HL-60 (cell line): ENCODE data around the gene ARHGAP32.

ENCODE experiments used
- DNase-seq, 2 experiments: peaks; one replicate each; pipeline ENCODE4 v3.0.0-alpha.2; 2010 to 2020; ENCODE audit warnings: low read depth in 1 of 2, low spot score in 1 of 2
- H3K27ac ChIP-seq: fragments of 250-450 bp; sonication (Bioruptor Pico); replicated peaks from 2 replicates; pipeline ENCODE4 v1.5.1; 2020; ENCODE audit warnings: mild to moderate bottlenecking, moderate library complexity
- H3K27me3 ChIP-seq: fragments of 250-450 bp; sonication (Bioruptor Pico); 2 replicates; pipeline ENCODE4 v1.5.1; 2021; ENCODE audit warnings: mild to moderate bottlenecking, moderate library complexity; ENCODE audit not compliant: insufficient read depth, poor library complexity, severe bottlenecking
- H3K4me3 ChIP-seq: replicated peaks from 2 replicates; pipeline ENCODE4 v1.5.1; 2011; ENCODE audit warnings: mild to moderate bottlenecking, control low read depth, low read length; ENCODE audit not compliant: insufficient read depth
- CTCF ChIP-seq: IDR thresholded peaks from one replicate; pipeline ENCODE4 v1.5.1; 2011; ENCODE audit warnings: low read length, control low read depth, inconsistent platforms; ENCODE audit not compliant: insufficient read depth
- GABPA ChIP-seq: IDR thresholded peaks from 2 replicates; pipeline ENCODE4 v1.6.1; 2012; ENCODE audit warnings: low read depth
- POLR2AphosphoS5 ChIP-seq: IDR thresholded peaks from 2 replicates; pipeline ENCODE4 v1.6.1; 2012; ENCODE audit warnings: low read depth
- REST ChIP-seq: IDR thresholded peaks from 2 replicates; pipeline ENCODE4 v1.6.1; 2012; ENCODE audit warnings: low read depth; ENCODE audit not compliant: insufficient replicate concordance
- SPI1 ChIP-seq: IDR thresholded peaks from 2 replicates; pipeline ENCODE4 v1.6.1; 2012; ENCODE audit warnings: low read depth, mild to moderate bottlenecking, borderline replicate concordance

ARHGAP32 gene

DNA sequence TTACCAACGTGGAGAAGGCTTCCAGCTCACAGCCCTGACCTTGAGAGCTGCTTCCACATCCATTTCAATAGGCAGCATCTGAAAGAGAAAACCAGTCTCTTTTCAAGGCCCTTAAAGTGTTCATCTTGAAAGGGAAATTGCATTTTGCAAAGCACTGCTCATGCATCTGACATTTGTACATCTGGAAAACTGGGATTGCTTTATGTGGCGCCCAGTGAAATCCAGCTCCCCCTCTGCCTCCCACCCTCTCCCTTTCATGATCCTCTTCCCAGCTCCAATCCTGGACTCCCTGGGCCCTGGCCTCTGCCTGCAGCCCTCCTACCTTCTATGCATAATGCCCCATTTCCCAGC, 266.9 kb downstream of the ARHGAP32 start:
- TF ChIP-seq POLR2AphosphoS5 (no peak), SPI1 (no peak), REST (no peak), CTCF (no peak), GABPA (no peak)
- H3K27me3 ChIP-seq = no peaks in the 10 kb centered on the region

GRCh38 chr11:128924510-128925249, 267.4 kb downstream of the ARHGAP32 start:
- H3K27me3 ChIP-seq = no peaks in the 10 kb centered on the region
- TF ChIP-seq POLR2AphosphoS5 (no peak), REST (no peak), CTCF (no peak), GABPA (no peak), SPI1 (no peak)
- DNase-seq = no peak
- H3K4me3 ChIP-seq = no peak overlapping the region
- no peak overlapping the region for H3K27ac ChIP-seq

More for the DNA sequence above, 266.9 kb downstream of the ARHGAP32 start:
- no peak overlapping the region for H3K4me3 ChIP-seq
- no peak for DNase-seq
- H3K27ac ChIP-seq = no peak overlapping the region

GRCh38 chr11:128924104-128924503, 268.0 kb downstream of the ARHGAP32 start:
- no peaks in the 10 kb centered on the region for H3K27me3 ChIP-seq
- DNase-seq = no peak
- no peak overlapping the region for H3K27ac ChIP-seq
- TF ChIP-seq GABPA = no peak
- no peak for TF ChIP-seq SPI1
- no peak for TF ChIP-seq POLR2AphosphoS5
- no peak for TF ChIP-seq REST
- no peak for TF ChIP-seq CTCF
- no peak overlapping the region for H3K4me3 ChIP-seq
